Kidney (tissue), 14 donors: ENCODE results near the gene GLIPR2. TPM values are rescaled to one million over a fixed set of nuclear protein-coding genes. Genes with fewer than 3 reads are reported as not detected.

Experiments
- DNase-seq, 5 donors: peaks; one replicate each; pipeline ENCODE4 v3.0.0-alpha.2; 2013 to 2020
- FAIRE-seq: peaks from 2 replicates; lab custom pipeline; 2012; peaks lifted over from hg19 to GRCh38; lab: Jason Lieb, UNC
- H3K27ac ChIP-seq, 2 donors: one replicate each; pipeline ENCODE4 v1.7.0; 2013; ENCODE audit warnings: low read depth in 2 of 2, low read length in 2 of 2, inconsistent platforms in 1 of 2
- H3K27me3 ChIP-seq: one replicate; pipeline ENCODE4 v1.7.1; 2013; ENCODE audit warnings: low read length, inconsistent platforms; ENCODE audit not compliant: control insufficient read depth, insufficient read depth
- H3K36me3 ChIP-seq, 3 donors: one replicate each; pipeline versions ENCODE4 v1.7.0 to v1.7.1; 2013; ENCODE audit warnings: low read length in 3 of 3, control low read depth in 1 of 3, inconsistent platforms in 1 of 3; ENCODE audit not compliant: insufficient read depth in 3 of 3, control insufficient read depth in 2 of 3
- H3K4me1 ChIP-seq, 3 donors: one replicate each; pipeline versions ENCODE4 v1.7.0 to v1.7.1; 2013; ENCODE audit warnings: low read length in 3 of 3, inconsistent platforms in 1 of 3, low read depth in 1 of 3; ENCODE audit not compliant: control insufficient read depth in 2 of 3, insufficient read depth in 2 of 3
- H3K4me3 ChIP-seq, 3 donors: one replicate each; pipeline versions ENCODE4 v1.7.0 to v1.8.1; 2013; ENCODE audit warnings: low read length in 3 of 3, control low read depth in 1 of 3, inconsistent platforms in 1 of 3
- H3K9ac ChIP-seq, 3 donors: one replicate each; pipeline versions ENCODE4 v1.7.0 to v1.7.1; 2013; ENCODE audit warnings: low read length in 3 of 3, control low read depth in 1 of 3, inconsistent platforms in 1 of 3
- H3K9me3 ChIP-seq, 3 donors: one replicate each; pipeline versions ENCODE4 v1.7.0 to v1.7.1; 2013; ENCODE audit warnings: low read length in 3 of 3, control low read depth in 1 of 3, inconsistent platforms in 1 of 3; ENCODE audit not compliant: control insufficient read depth in 2 of 3, insufficient read depth in 1 of 3
- CTCF ChIP-seq: IDR thresholded peaks from 3 replicates; pipeline ENCODE4 v1.5.1; 2012; ENCODE audit warnings: mild to moderate bottlenecking, moderate library complexity, borderline replicate concordance; ENCODE audit not compliant: insufficient read depth; ENCODE audit errors: extremely low read depth
- intact Hi-C: fragments of 100-400 bp; cut with DNase I; formaldehyde crosslinking; loops from one replicate; pipeline ENCODE4 v1.11.1; 2022
- polyA plus RNA-seq: library from polyadenylated mRNA; stranded (reverse); fragments of 350-450 nt; fragmentation: Illumina TruSeq; extraction: RNeasy Lipid Tissue Mini Kit (QIAGEN cat#74804); gene quantifications from one replicate; pipeline ENCODE4 v1.2.3, GENCODE V29; 2014; ENCODE audit warnings: low read depth, low replicate concordance; ENCODE audit not compliant: insufficient read depth
- total RNA-seq: library from RNA; stranded (reverse); fragmentation: NEBNext Ultra II Directional; extraction: Animal tissue kit (Norgen Biotek cat#: 25700); gene quantifications from one replicate; pipeline ENCODE4 v1.2.1, GENCODE V29; 2021
- donor health status: control.
- donor health status: control.
- donor health status: control.
- donor health status: control.
- donor health status: control.
- donor health status: DM: yes; HTN: yes; CAD: no.
- donor health status: Normal renal cell carcinoma (clear cell type).

GLIPR2 gene
- total and polyA plus RNA-seq, 2 donors from 2014 or later, result 8.3 to 19.6 TPM

DNA sequence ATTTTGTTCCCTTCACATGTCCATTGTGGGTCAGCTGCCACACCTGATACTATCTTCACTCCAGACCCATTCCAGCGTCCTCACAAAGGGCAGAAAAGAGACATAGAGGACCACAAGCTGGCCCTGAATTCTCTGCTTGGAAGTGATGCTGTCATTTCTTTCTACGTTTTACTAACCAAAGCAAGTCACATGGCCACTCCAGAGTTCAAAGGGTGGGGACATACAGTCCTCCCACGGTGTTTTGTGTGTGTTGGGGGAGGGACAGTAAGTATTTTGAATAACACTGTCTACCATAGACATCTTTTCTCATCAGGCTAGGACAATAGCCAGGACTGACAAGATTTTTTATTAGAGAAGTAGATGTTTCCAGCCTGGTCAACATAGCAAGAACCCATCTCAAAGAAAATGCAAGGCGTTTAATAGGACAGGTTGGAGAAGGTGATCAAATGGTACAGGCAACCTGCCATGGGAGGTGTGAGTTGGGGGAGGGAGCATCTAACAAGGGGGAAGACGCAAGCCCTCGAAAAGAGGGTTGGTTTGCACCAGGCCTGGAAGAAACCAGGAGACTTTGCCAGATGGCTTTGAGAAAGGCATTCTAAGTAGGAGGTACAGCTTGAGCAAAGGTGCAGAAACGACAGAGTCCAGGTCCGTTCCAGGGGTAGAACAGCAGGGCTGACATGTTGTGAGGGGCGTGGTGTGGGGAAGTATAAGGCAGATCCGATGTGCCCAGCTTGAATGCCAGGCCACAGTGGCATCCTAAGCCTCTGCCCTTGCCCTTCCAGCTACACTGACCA is 11.3 kb upstream of the GLIPR2 start:
- intact Hi-C loops, result no loop called here
- Histone ChIP-seq H3K4me1 (no peaks in the 10 kb centered on the region), H3K36me3 (peaks cover 0 to 5% (median 0%) of the 10 kb centered on the region in 3 donors), H3K9ac (no peak overlapping the region), H3K9me3 (no peaks in the 10 kb centered on the region), H3K27me3 (no peaks in the 10 kb centered on the region), H3K27ac (no peak overlapping the region), H3K4me3 (no peak overlapping the region)
- no peak for TF ChIP-seq CTCF
- FAIRE-seq (no peak), DNase-seq (no peak)

- no peaks in the 10 kb centered on the region for H3K9me3 ChIP-seq
- peaks cover 0 to 5% (median 0%) of the 10 kb centered on the region in 3 donors for H3K36me3 ChIP-seq
- no peak for TF ChIP-seq CTCF
- intact Hi-C loops, result no loop called here
- no peak overlapping the region for H3K9ac ChIP-seq
- no peak for DNase-seq
- H3K4me3 ChIP-seq, result no peak overlapping the region
- no peak for FAIRE-seq
- no peak overlapping the region for H3K27ac ChIP-seq
- no peaks in the 10 kb centered on the region for H3K4me1 ChIP-seq
- no peaks in the 10 kb centered on the region for H3K27me3 ChIP-seq
Measured at GRCh38 chr9:36126016-36126730, 10.4 kb upstream of the GLIPR2 start.

- no peak overlapping the region for H3K27ac ChIP-seq
- no peak for FAIRE-seq
- no peaks in the 10 kb centered on the region for H3K9me3 ChIP-seq
- H3K27me3 ChIP-seq, result no peaks in the 10 kb centered on the region
- no peak for TF ChIP-seq CTCF
- H3K36me3 ChIP-seq, result no peaks in the 10 kb centered on the region
- H3K4me1 ChIP-seq, result no peaks in the 10 kb centered on the region
- H3K9ac ChIP-seq, result no peak overlapping the region
- no peak for DNase-seq
- intact Hi-C loops, result no loop called here
- H3K4me3 ChIP-seq, result no peak overlapping the region
Measured at GRCh38 chr9:36127652-36128244, 8.8 kb upstream of the GLIPR2 start.
